Hematopoietic multipotent progenitor cell treated with erythropoietin and hydrocortisone succinate and interleukin-3 and kit ligand, for 17 days (in vitro differentiated cells): ENCODE measurements around the gene ZNF358.
"Not testable (repeated sequence)": the region's sequence is repeated elsewhere in the genome, so short reads cannot be mapped to it uniquely, and the experiment has no call there.

Experiments used
- DNase-seq: peaks from one replicate; pipeline ENCODE4 v3.0.0-alpha.2; 2015; ENCODE audit warnings: low spot score

The ZNF358 gene

GRCh38 chr19:7535998-7536695 lies 20.2 kb downstream of the ZNF358 start:
- DNase-seq = peak; percentile 78

GRCh38 chr19:7538990-7539389 lies 23.1 kb downstream of the ZNF358 start:
- not testable (repeated sequence) for DNase-seq

- DNase-seq = no peak
Measured at GRCh38 chr19:7539827-7540425, 24.0 kb downstream of the ZNF358 start.

GRCh38 chr19:7540761-7541474 lies 25.0 kb downstream of the ZNF358 start:
- DNase-seq = peak; percentile 80

- no peak for DNase-seq
Measured at GRCh38 chr19:7541475-7541824, 25.5 kb downstream of the ZNF358 start.

GRCh38 chr19:7541828-7542443 lies 26.0 kb downstream of the ZNF358 start:
- DNase-seq = no peak

- no peak for DNase-seq
Measured at GRCh38 chr19:7542556-7543348, 26.8 kb downstream of the ZNF358 start.

- no peak for DNase-seq
Measured at GRCh38 chr19:7544626-7545025, 28.7 kb downstream of the ZNF358 start.

GRCh38 chr19:7545300-7545699 lies 29.4 kb downstream of the ZNF358 start:
- no peak for DNase-seq

- DNase-seq = no peak
Measured at GRCh38 chr19:7545904-7546303, 30.0 kb downstream of the ZNF358 start.

GRCh38 chr19:7547159-7547558 lies 31.3 kb downstream of the ZNF358 start:
- DNase-seq = no peak

GRCh38 chr19:7549429-7550148 lies 33.7 kb downstream of the ZNF358 start:
- no peak for DNase-seq

- DNase-seq = no peak
Measured at GRCh38 chr19:7550169-7550770, 34.4 kb downstream of the ZNF358 start.

GRCh38 chr19:7550987-7551761 lies 35.3 kb downstream of the ZNF358 start:
- no peak for DNase-seq

GRCh38 chr19:7552781-7553180 lies 36.9 kb downstream of the ZNF358 start:
- DNase-seq = no peak

- no peak for DNase-seq
Measured at GRCh38 chr19:7554565-7554964, 38.7 kb downstream of the ZNF358 start.

- peak; percentile 16 for DNase-seq
Measured at GRCh38 chr19:7554990-7555864, 39.3 kb downstream of the ZNF358 start.

GRCh38 chr19:7556696-7557315 lies 40.9 kb downstream of the ZNF358 start:
- no peak for DNase-seq

GRCh38 chr19:7558667-7559066 lies 42.8 kb downstream of the ZNF358 start:
- DNase-seq = no peak
